ENCODE results near the gene COL9A3.

DNA sequence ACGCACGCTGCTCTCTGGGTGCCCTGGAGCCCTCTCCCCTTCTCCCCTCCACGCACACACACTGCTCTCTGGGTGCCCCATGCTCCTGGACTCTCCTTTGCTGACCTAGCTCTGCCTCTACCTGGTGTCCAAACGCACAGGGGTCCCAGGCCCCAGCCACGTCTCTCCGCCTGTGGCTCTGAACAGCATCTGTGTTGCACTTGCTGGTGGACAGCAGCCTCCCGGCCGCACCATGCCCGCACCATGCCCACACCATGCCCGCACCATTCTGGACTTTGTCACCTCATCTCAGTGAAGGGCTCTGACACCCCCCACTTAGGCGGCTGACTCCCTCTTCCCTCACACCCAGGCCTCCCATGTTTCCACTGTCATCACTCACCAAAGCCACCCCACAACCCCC, 23.0 kb downstream of the COL9A3 start:
- no peak for TF ChIP-seq POLR2A (IDR thresholded peaks at IDR 0.05)
- TF ChIP-seq CTCF (IDR thresholded peaks at IDR 0.05): no peak

Measured in transverse colon (tissue), 3 donors.